OCI-LY7 (cell line): ENCODE results near the gene PKHD1. TPM values are rescaled to one million over a fixed set of nuclear protein-coding genes. Genes with fewer than 3 reads are reported as not detected.

Experiments
- BruUV-seq: library from RNA; stranded (reverse); fragments of 400-500 nt; replicated peaks from 2 replicates; lab custom pipeline; 2021; lab: Mats Ljungman, UMichigan
- CTCF ChIA-PET: fragments of 300-600 bp; sonication (Branson Sonifier 250); formaldehyde crosslinking; loops from one replicate; lab custom pipeline; 2022; ENCODE audit warnings: antibody characterized with exemption; ENCODE audit not compliant: unreplicated experiment; lab: Charles Lee
- POLR2A ChIA-PET: fragments of 300-600 bp; sonication (Branson Sonifier 250); formaldehyde crosslinking; loops from one replicate; lab custom pipeline; 2022; ENCODE audit warnings: antibody characterized with exemption; lab: Charles Lee
- DNase-seq: peaks from one replicate; pipeline ENCODE4 v3.0.0-alpha.2; 2015; ENCODE audit warnings: low spot score
- H2AFZ ChIP-seq: fragments of 200-600 bp; sonication (generic), shearing (Covaris generic); 2 replicates; pipeline ENCODE4 v1.6.1; 2014; ENCODE audit warnings: mild to moderate bottlenecking, antibody characterized with exemption, low read length, moderate library complexity
- H3K27ac ChIP-seq: fragments of 200-600 bp; sonication (generic); 2 replicates; pipeline ENCODE4 v1.5.1; 2014; ENCODE audit warnings: mixed run types, low read depth, mild to moderate bottlenecking, moderate library complexity, low read length, inconsistent platforms; ENCODE audit not compliant: poor library complexity, severe bottlenecking
- H3K36me3 ChIP-seq: fragments of 200-600 bp; sonication (generic); 2 replicates; pipeline ENCODE4 v1.6.1; 2014; ENCODE audit warnings: mild to moderate bottlenecking, antibody characterized with exemption, low read length, moderate library complexity, mixed read lengths; ENCODE audit not compliant: insufficient read depth
- H3K4me1 ChIP-seq: fragments of 200-600 bp; sonication (generic); 2 replicates; pipeline ENCODE4 v1.5.1; 2014; ENCODE audit warnings: mild to moderate bottlenecking, low read length; ENCODE audit not compliant: insufficient read depth, poor library complexity, severe bottlenecking
- H3K4me2 ChIP-seq: fragments of 200-600 bp; sonication (generic); 2 replicates; pipeline ENCODE4 v1.6.1; 2014; ENCODE audit warnings: mild to moderate bottlenecking, low read length
- H3K4me3 ChIP-seq: fragments of 200-600 bp; sonication (generic); 2 replicates; pipeline ENCODE4 v1.5.1; 2014; ENCODE audit warnings: mild to moderate bottlenecking, low read depth, low read length; ENCODE audit not compliant: poor library complexity, severe bottlenecking
- H3K79me2 ChIP-seq: fragments of 200-600 bp; sonication (generic); 2 replicates; pipeline ENCODE4 v1.6.1; 2016; ENCODE audit warnings: low read depth, mild to moderate bottlenecking, low read length, moderate library complexity, mixed read lengths; ENCODE audit not compliant: insufficient read depth
- H3K9me2 ChIP-seq: fragments of 200-600 bp; sonication (generic); 2 replicates; pipeline ENCODE4 v1.6.1; 2016; ENCODE audit warnings: mild to moderate bottlenecking, low read length, mixed read lengths; ENCODE audit not compliant: insufficient read depth
- H3K9me3 ChIP-seq: fragments of 200-600 bp; sonication (generic); 2 replicates; pipeline ENCODE4 v1.6.1; 2014; ENCODE audit warnings: mild to moderate bottlenecking, mixed run types, low read length, mixed read lengths
- H4K20me1 ChIP-seq: fragments of 200-600 bp; sonication (generic); 2 replicates; pipeline ENCODE4 v1.6.1; 2014; ENCODE audit warnings: mild to moderate bottlenecking, antibody characterized with exemption, low read length, moderate library complexity, mixed read lengths; ENCODE audit not compliant: insufficient read depth
- CTCF ChIP-seq: fragments of 200-600 bp; sonication (generic); conservative IDR thresholded peaks from 2 replicates; pipeline ENCODE4 v1.5.1; 2014; ENCODE audit warnings: mild to moderate bottlenecking, antibody characterized with exemption, low read length, moderate library complexity, mixed read lengths
- EZH2phosphoT487 ChIP-seq: fragments of 200-600 bp; sonication (generic); IDR thresholded peaks from 2 replicates; pipeline ENCODE4 v1.6.1; 2018; ENCODE audit warnings: low read depth, borderline replicate concordance, mild to moderate bottlenecking, mixed run types, antibody characterized with exemption, low read length, moderate library complexity, mixed read lengths
- intact Hi-C: fragments of 100-400 bp; cut with micrococcal nuclease; formaldehyde crosslinking; loops from one replicate; pipeline ENCODE4 v1.10.0; 2022; ENCODE audit not compliant: unreplicated experiment
- total RNA-seq, 2 experiments: library from RNA; depleted of rRNA in 1 of 2; stranded (reverse); fragments of >200 nt in 1 of 2; shearing (Covaris generic) in 1 of 2; gene quantifications; 2 replicates each; pipeline ENCODE4 v1.2.3, GENCODE V29; 2014 to 2022

The PKHD1 gene
- total RNA-seq, 2 experiments from 2014 or later: not detected

- Histone ChIP-seq H2AFZ (no peak overlapping the region), H3K36me3 (no peaks in the 10 kb centered on the region), H3K4me1 (no peaks in the 10 kb centered on the region), H3K4me2 (no peak overlapping the region), H3K9me2 (no peaks in the 10 kb centered on the region), H4K20me1 (no peaks in the 10 kb centered on the region), H3K9me3 (no peaks in the 10 kb centered on the region), H3K79me2 (no peaks in the 10 kb centered on the region), H3K27ac (no peak overlapping the region), H3K4me3 (no peak overlapping the region)
- CTCF ChIA-PET: no interaction called here
- TF ChIP-seq EZH2phosphoT487 (no peak), CTCF (no peak)
- no peak for DNase-seq
- intact Hi-C loops: no loop called here
- POLR2A ChIA-PET: interaction anchor here (0.6 kb wide), 1 partner anchor 1155 kb away, joined by 3 read pairs; no protein-coding TSS in a partner anchor
- no TSS peak for BruUV-seq
These were observed 273.5 kb downstream of the PKHD1 start for GRCh38 chr6:51813904-51814303.

DNA sequence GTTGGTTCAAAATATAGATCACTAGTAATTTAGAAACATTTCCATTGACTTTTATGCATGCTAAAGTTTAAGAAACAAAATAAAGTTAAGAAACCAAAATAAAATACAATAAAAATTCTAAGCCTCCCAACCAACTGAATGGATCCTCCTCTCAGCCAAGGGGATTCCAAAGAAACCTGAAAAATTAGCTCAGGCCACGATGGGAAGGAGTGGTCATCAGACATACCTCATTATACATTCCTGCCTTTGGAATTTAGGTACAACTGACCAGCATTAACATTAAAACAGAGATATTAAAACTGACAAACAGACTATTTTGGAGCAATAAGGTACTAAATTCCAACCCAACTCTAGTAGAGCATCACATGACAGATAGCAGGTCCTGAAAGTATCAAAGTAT, 275.2 kb downstream of the PKHD1 start:
- intact Hi-C loops: no loop called here
- Histone ChIP-seq H3K4me2 (no peak overlapping the region), H3K9me2 (no peaks in the 10 kb centered on the region), H3K27ac (no peak overlapping the region), H3K79me2 (no peaks in the 10 kb centered on the region), H2AFZ (no peak overlapping the region), H3K4me3 (no peak overlapping the region), H3K4me1 (no peaks in the 10 kb centered on the region), H3K9me3 (no peaks in the 10 kb centered on the region), H4K20me1 (no peaks in the 10 kb centered on the region), H3K36me3 (no peaks in the 10 kb centered on the region)
- no TSS peak for BruUV-seq
- ChIA-PET POLR2A (interaction anchor here (1.4 kb wide), 1 partner anchor 14 kb away, joined by 3 read pairs; no protein-coding TSS in a partner anchor), CTCF (no interaction called here)
- no peak for DNase-seq
- TF ChIP-seq EZH2phosphoT487 (no peak), CTCF (no peak)

DNA sequence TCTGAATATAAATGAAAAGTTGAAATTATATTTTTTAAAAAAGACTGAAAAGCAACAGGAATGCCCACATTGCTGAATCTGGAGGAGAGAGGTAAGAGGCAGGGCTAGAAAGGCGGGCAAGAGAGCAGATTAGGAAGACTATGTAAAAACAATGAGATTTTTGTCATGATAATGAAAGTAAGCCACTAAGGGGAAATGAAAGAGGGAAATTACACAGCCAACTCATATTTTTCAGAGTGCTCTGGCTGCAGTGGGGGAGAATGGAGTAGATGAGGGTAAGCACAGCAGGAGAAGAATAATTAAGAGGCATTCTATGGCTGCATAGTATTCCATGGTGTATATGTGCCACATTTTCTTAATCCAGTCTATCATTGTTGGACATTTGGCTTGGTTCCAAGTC, 281.9 kb downstream of the PKHD1 start:
- no peaks in the 10 kb centered on the region for H3K9me2 ChIP-seq
- no peak for DNase-seq
- H2AFZ ChIP-seq: no peak overlapping the region
- no peaks in the 10 kb centered on the region for H3K79me2 ChIP-seq
- no peaks in the 10 kb centered on the region for H3K4me1 ChIP-seq
- no peaks in the 10 kb centered on the region for H3K36me3 ChIP-seq
- H3K9me3 ChIP-seq: no peaks in the 10 kb centered on the region
- no peaks in the 10 kb centered on the region for H4K20me1 ChIP-seq
- intact Hi-C loops: no loop called here
- CTCF ChIA-PET: no interaction called here
- H3K4me3 ChIP-seq: no peak overlapping the region
- POLR2A ChIA-PET: no interaction called here
- no TSS peak for BruUV-seq
- H3K27ac ChIP-seq: no peak overlapping the region
- TF ChIP-seq CTCF (no peak), EZH2phosphoT487 (no peak)
- no peak overlapping the region for H3K4me2 ChIP-seq
